Upper lobe of left lung (tissue), 6 donors: ENCODE results near the gene EPHB2. TPM values are rescaled to one million over a fixed set of nuclear protein-coding genes. Genes with fewer than 3 reads are reported as not detected.
A peak's percentile ranks its signal among the peaks of the same experiment; 100 is the strongest.
"Not testable (repeated sequence)": the region's sequence is repeated elsewhere in the genome, so short reads cannot be mapped to it uniquely, and the experiment has no call there.

Experiments
- ATAC-seq, 2 donors: fragments of 200-7000 bp; cut with Tn5 transposase; one replicate each; pipeline ENCODE4 v1.9.1; 2022; ENCODE audit warnings: mild to moderate bottlenecking in 2 of 2, moderate library complexity in 2 of 2; ENCODE audit not compliant: low FRiP score in 2 of 2
- DNase-seq, 2 donors: peaks; one replicate each; pipeline ENCODE4 v3.0.0-alpha.2; 2019 to 2020
- H3K27ac ChIP-seq, 4 donors: fragments of 200-600 bp; sonication (generic); one replicate each; pipeline ENCODE4 v1.5.1; 2016 to 2019
- H3K27me3 ChIP-seq, 4 donors: fragments of 200-600 bp; sonication (generic); one replicate each; pipeline ENCODE4 v1.5.1; 2017 to 2019
- H3K36me3 ChIP-seq, 4 donors: fragments of 200-600 bp; sonication (generic); one replicate each; pipeline ENCODE4 v1.5.1; 2016 to 2019
- H3K4me1 ChIP-seq, 4 donors: fragments of 200-600 bp; sonication (generic); one replicate each; pipeline ENCODE4 v1.5.1; 2018 to 2019
- H3K4me3 ChIP-seq, 4 donors: fragments of 200-600 bp; sonication (generic); one replicate each; pipeline ENCODE4 v1.5.1; 2017 to 2019; ENCODE audit warnings: mild to moderate bottlenecking in 2 of 4, moderate library complexity in 1 of 4
- H3K9me3 ChIP-seq, 4 donors: fragments of 200-600 bp; sonication (generic); one replicate each; pipeline ENCODE4 v1.5.1; 2018 to 2019
- CTCF ChIP-seq, 6 experiments: fragments of 450-650 bp in 4 of 6; fragments of 200-600 bp in 2 of 6; sonication (generic) in 2 of 6; IDR thresholded peaks; one replicate each; pipeline ENCODE4 v1.5.1; 2016 to 2019; ENCODE audit warnings: antibody characterized with exemption in 6 of 6
- EP300 ChIP-seq, 4 donors: sonication (generic); formaldehyde crosslinking; IDR thresholded peaks; one replicate each; pipeline ENCODE4 v1.5.1; 2017; ENCODE audit warnings: antibody characterized with exemption in 4 of 4, control low read depth in 2 of 4
- POLR2A ChIP-seq, 4 donors: fragments of 450-650 bp; IDR thresholded peaks; one replicate each; pipeline ENCODE4 v1.5.1; 2016 to 2017; ENCODE audit warnings: antibody characterized with exemption in 4 of 4, mild to moderate bottlenecking in 2 of 4
- POLR2AphosphoS5 ChIP-seq, 2 donors: sonication (generic); formaldehyde crosslinking; IDR thresholded peaks; one replicate each; pipeline ENCODE4 v1.5.1; 2017; ENCODE audit warnings: antibody characterized with exemption in 2 of 2
- WGBS, 2 donors: methylation state at CpG; one replicate each; pipeline ENCODE4 v1.1.5; 2017 to 2018; 5-methylcytosine and 5-hydroxymethylcytosine counted together
- total RNA-seq, 6 donors: library from RNA; depleted of rRNA in 4 of 6; stranded (reverse); fragments of >200 nt in 4 of 6; gene quantifications; one replicate each; pipeline versions ENCODE4 v1.1.0 to v1.2.1, GENCODE V29; 2016 to 2021
- donor health status: DM: no; HTN: no; CAD: no; lungs with moderate emphysema.
- donor health status: DM: no; HTN: yes; CAD: no; lungs with severe emphysema.

The EPHB2 gene
- total RNA-seq, 6 donors from 2014 or later, result 1.0 to 8.8 (median 5.6) TPM

- H3K36me3 ChIP-seq, result no peaks in the 10 kb centered on the region
- peaks cover 0 to 5% (median 0%) of the 10 kb centered on the region in 4 donors for H3K27me3 ChIP-seq
- peaks cover 0 to 8% (median 6%) of the 10 kb centered on the region in 4 donors for H3K4me1 ChIP-seq
- no peak for TF ChIP-seq POLR2A (IDR thresholded peaks at IDR 0.05)
- TF ChIP-seq CTCF (IDR thresholded peaks at IDR 0.05), result no peak
- TF ChIP-seq POLR2AphosphoS5 (IDR thresholded peaks at IDR 0.05), result no peak
- TF ChIP-seq EP300 (IDR thresholded peaks at IDR 0.05), result no peak
- DNase-seq (no peak), ATAC-seq (no peak)
- no peak overlapping the region for H3K27ac ChIP-seq
- no peaks in the 10 kb centered on the region for H3K9me3 ChIP-seq
- no peak overlapping the region for H3K4me3 ChIP-seq
Observed at GRCh38 chr1:22705586-22705985, 5.1 kb upstream of the EPHB2 start.

- 86 to 96% methylated on average over 4 of the region's 4 CpGs for WGBS, 2 donors
- not testable (repeated sequence) for DNase-seq, H3K27me3 ChIP-seq, H3K9me3 ChIP-seq, ATAC-seq, H3K4me1 ChIP-seq, H3K4me3 ChIP-seq, H3K36me3 ChIP-seq, H3K27ac ChIP-seq
Observed at GRCh38 chr1:22706100-22706499, 4.5 kb upstream of the EPHB2 start.

GRCh38 chr1:22708777-22709176 is 1.9 kb upstream of the EPHB2 start:
- H3K27ac ChIP-seq, result no peak overlapping the region
- peaks cover 7 to 23% (median 19%) of the 10 kb centered on the region in 4 donors for H3K4me1 ChIP-seq
- peaks cover 0 to 16% (median 5%) of the 10 kb centered on the region in 4 donors for H3K27me3 ChIP-seq
- ATAC-seq (no peak), DNase-seq (no peak)
- no peak overlapping the region for H3K4me3 ChIP-seq
- H3K36me3 ChIP-seq, result no peaks in the 10 kb centered on the region
- no peaks in the 10 kb centered on the region for H3K9me3 ChIP-seq
- TF ChIP-seq EP300 (IDR thresholded peaks at IDR 0.05), result no peak
- TF ChIP-seq CTCF (IDR thresholded peaks at IDR 0.05), result no peak
- TF ChIP-seq POLR2A (IDR thresholded peaks at IDR 0.05), result no peak

- WGBS, 2 donors, result 78 to 87% methylated on average over 3 of the region's 3 CpGs
- no peak overlapping the region for H3K4me3 ChIP-seq
- H3K36me3 ChIP-seq, result no peaks in the 10 kb centered on the region
- no peak for TF ChIP-seq EP300 (IDR thresholded peaks at IDR 0.05)
- peaks cover 0 to 16% (median 5%) of the 10 kb centered on the region in 4 donors for H3K27me3 ChIP-seq
- no peak for DNase-seq
- H3K9me3 ChIP-seq, result no peaks in the 10 kb centered on the region
- H3K27ac ChIP-seq, result no peak overlapping the region
- H3K4me1 ChIP-seq, result peaks cover 7 to 23% (median 19%) of the 10 kb centered on the region in 4 donors
- ATAC-seq, result no peak
Observed at GRCh38 chr1:22709227-22709626, 1.4 kb upstream of the EPHB2 start.

- TF ChIP-seq POLR2A (IDR thresholded peaks at IDR 0.05), result no peak
- peak overlapping the region in 3 of 4 donors; percentile 48 to 57 (median 53) for H3K4me3 ChIP-seq
- no peaks in the 10 kb centered on the region for H3K9me3 ChIP-seq
- peaks cover 7 to 23% (median 19%) of the 10 kb centered on the region in 4 donors for H3K4me1 ChIP-seq
- peaks cover 0 to 16% (median 5%) of the 10 kb centered on the region in 4 donors for H3K27me3 ChIP-seq
- DNase-seq (peak in 1 of 2 donors; percentile 91), ATAC-seq (peak in 1 of 2 donors; percentile 81)
- no peak overlapping the region for H3K27ac ChIP-seq
- WGBS, 2 donors, result 7 to 10% methylated on average over 18 to 42 of the region's 50 CpGs
- H3K36me3 ChIP-seq, result no peaks in the 10 kb centered on the region
Observed at GRCh38 chr1:22709891-22710700, 543 bp upstream of the EPHB2 start.

GRCh38 chr1:22711071-22711470 is 432 bp downstream of the EPHB2 start:
- Histone ChIP-seq H3K4me3 (peak overlapping the region in 3 of 4 donors; percentile 48 to 57 (median 53)), H3K9me3 (no peaks in the 10 kb centered on the region), H3K27me3 (peaks cover 0 to 16% (median 5%) of the 10 kb centered on the region in 4 donors), H3K36me3 (no peaks in the 10 kb centered on the region), H3K4me1 (peaks cover 7 to 23% (median 19%) of the 10 kb centered on the region in 4 donors), H3K27ac (no peak overlapping the region)
- no peak for ATAC-seq
- peak in 1 of 2 donors; percentile 86 for DNase-seq
- TF ChIP-seq POLR2AphosphoS5 (IDR thresholded peaks at IDR 0.05), result no peak
- no peak for TF ChIP-seq POLR2A (IDR thresholded peaks at IDR 0.05)
- TF ChIP-seq EP300 (IDR thresholded peaks at IDR 0.05), result no peak
- TF ChIP-seq CTCF (IDR thresholded peaks at IDR 0.05), result no peak
- WGBS, 2 donors, result no CpG with 5 or more reads among the region's 60 CpGs
